Measurements from ENCODE around the gene TMEM167B. TPM values are rescaled to one million over a fixed set of nuclear protein-coding genes. Genes with fewer than 3 reads are reported as not detected.

The TMEM167B gene
- total RNA-seq, 4 donors from 2014 or later: 26.9 to 35.0 (median 30.6) TPM

DNA sequence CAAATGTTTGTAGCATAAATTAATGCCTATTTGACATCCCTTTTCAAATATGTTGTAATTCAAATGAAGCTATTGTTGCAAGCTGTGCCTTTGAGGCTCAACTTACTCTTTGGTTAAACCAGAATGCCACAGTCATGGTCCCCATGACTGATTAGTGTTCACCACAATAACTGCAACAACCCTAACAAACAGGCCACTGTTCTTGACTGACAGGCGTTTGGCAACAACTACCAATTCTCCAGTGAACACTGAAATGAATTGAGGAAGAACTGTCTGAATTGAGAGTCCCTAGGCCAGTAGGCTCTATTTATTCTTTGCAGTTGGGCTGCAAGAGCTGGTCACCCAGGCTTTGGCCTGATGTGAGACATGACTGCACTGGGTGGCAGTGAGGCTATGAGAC is 6.6 kb upstream of the TMEM167B start:
- TF ChIP-seq, protein P1, sequence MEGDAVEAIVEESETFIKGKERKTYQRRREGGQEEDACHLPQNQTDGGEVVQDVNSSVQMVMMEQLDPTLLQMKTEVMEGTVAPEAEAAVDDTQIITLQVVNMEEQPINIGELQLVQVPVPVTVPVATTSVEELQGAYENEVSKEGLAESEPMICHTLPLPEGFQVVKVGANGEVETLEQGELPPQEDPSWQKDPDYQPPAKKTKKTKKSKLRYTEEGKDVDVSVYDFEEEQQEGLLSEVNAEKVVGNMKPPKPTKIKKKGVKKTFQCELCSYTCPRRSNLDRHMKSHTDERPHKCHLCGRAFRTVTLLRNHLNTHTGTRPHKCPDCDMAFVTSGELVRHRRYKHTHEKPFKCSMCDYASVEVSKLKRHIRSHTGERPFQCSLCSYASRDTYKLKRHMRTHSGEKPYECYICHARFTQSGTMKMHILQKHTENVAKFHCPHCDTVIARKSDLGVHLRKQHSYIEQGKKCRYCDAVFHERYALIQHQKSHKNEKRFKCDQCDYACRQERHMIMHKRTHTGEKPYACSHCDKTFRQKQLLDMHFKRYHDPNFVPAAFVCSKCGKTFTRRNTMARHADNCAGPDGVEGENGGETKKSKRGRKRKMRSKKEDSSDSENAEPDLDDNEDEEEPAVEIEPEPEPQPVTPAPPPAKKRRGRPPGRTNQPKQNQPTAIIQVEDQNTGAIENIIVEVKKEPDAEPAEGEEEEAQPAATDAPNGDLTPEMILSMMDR (IDR thresholded peaks at IDR 0.05; ENCODE audit: low read depth): no peak

DNA sequence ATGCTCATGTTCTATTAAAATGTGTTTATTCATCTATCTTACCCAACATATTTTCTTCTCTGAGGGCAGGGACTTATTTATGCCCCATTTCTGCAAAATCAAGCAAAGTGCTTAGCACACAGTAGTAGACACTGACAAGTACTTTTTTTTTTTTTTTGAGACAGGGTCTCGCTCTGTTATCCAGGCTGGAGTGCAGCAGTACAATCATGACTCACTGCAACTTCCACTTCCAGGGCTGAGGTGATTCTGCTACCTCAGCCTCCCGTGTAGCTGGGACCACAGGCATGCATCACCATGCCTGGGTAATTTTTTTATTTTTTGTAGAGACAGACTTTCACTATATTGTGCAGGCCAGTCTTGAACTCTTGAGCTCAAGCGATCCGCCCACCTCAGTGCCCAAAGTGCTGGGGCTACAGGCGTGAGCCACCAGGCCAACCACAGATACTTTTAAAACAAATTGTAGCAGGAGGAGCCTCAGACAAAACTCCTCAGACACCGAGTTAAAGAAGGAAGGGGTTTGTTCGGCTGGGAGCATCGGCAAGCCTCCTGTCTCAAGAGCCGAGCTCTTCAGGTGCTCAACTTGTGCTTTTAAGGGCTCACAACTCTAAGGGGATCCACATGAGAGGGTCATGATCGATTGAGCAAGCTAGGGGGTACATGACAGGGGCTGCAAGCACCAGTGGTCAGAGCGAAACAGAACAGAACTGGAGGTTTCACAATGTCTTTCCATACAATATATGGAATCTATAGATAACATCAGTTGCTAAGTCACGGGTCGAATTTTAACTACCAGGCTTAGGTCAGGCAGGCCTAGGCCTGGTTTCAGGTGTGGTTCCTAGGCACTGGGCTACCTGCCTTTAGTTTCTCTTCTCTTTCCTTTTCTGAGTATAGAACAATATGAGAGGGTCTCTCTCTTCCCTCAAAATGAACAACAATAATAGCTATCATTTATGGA is 5.7 kb upstream of the TMEM167B start:
- TF ChIP-seq, protein P1 (IDR thresholded peaks at IDR 0.05; ENCODE audit: low read depth): no peak

DNA sequence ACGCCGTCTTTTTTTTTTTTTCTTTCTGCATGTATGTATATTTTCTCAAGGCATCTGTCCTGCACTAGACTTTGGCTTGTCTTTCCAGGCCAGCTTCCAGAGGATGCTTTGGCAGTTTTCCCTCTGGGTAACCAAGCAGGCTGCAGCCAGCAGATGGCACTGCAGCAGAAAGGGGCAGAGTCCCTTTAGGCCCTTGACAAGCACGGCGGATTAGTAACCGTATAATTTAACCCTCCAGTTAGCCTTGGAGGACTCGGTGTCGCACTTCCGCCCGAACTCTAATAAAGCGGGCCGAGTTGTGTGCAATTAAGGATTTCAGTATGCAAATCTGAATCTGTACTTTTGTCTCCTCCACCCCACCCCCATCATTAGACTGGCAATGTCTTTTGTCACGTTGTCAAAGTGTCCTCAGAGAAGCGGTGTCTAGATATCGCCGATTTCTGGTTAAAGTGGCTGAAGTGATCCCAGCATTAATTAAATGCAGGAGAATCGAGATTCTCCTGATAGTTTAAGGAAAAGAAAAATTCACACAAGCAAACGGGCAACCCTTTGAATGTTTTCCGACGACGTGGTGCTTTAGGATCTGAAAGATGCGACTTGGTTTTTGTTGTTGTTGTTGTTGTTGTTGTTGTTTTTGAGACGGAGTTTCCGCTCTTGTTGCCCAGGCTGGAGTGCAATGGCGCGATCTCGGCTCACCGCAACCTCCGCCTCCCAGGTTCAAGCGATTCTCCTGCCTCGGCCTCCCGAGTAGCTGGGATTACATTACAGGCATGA is 1.1 kb upstream of the TMEM167B start:
- TF ChIP-seq, protein P1 (IDR thresholded peaks at IDR 0.05; ENCODE audit: low read depth): no peak

DNA sequence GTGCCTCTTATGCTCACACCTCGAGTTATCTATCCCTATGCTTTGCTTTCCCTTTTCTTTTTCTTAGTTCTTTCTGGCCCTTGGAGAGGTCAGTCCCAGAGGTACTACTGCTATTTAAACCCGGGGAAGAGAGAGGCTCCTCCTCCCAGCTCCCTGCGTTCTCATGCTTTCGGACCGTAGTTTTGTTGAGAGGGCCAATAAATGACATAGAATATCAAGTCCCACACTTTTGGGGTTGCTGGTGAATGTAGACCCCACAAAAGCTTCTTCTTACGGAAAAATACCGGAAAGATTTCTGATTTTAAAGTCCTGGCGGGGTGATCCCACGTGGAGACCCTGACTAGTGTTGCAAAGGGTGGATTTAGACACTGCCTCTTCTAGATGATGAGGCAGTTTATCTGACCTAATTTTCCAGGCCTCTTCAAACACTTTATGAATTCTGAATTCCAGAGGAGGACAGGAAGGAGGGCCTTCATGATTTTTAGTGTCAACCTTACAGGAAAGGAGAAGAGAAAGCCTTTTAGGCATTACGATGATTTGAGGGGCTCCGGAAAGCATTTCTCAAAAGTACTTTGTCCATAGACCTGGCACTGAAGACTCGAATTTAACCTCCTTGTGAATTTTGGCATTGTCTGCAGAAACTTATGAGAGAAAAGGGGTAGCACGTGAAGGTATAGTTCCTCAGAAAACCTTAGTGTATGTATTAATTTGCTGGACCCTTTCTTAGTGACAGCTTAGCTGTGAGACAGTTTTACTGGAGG is 694 bp downstream of the TMEM167B start:
- TF ChIP-seq, protein P1 (IDR thresholded peaks at IDR 0.05; ENCODE audit: low read depth): no peak

- TF ChIP-seq, protein P1 (IDR thresholded peaks at IDR 0.05; ENCODE audit: low read depth): no peak
These were observed 1.3 kb downstream of the TMEM167B start for GRCh38 chr1:109091839-109092193.

DNA sequence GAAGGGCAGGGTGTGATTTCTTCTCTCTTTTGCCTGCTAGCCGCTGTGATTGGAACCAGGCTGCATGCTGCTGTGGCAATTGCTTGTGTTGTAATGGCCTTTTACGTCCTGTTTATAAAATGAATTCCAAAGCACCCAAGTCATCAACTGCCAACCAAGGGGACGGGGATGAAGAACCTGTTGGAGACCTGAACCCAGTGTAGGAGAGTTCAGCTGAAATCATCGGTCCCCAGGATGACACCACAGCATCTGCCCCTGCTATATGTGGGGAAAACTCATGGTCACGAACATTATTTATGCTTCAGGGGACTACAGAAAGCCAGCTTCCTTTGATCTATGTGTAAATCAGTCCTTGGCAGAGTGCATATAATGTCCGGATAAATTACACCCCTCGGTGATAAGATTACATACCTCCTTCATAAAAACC is 3.8 kb downstream of the TMEM167B start:
- TF ChIP-seq, protein P1 (IDR thresholded peaks at IDR 0.05; ENCODE audit: low read depth): no peak
